HCT116 (cell line): ENCODE results near the gene CIAO2A. TPM values are rescaled to one million over a fixed set of nuclear protein-coding genes. Genes with fewer than 3 reads are reported as not detected.

ENCODE experiments used
- ATAC-seq: fragments of 200-7000 bp; cut with Tn5 transposase; 2 replicates; pipeline ENCODE4 v1.9.1; 2020; ENCODE audit warnings: mild to moderate bottlenecking, moderate library complexity
- BruUV-seq: library from RNA; stranded (reverse); fragments of 400-500 nt; replicated peaks from 2 replicates; lab custom pipeline; 2021; lab: Mats Ljungman, UMichigan
- CTCF ChIA-PET: fragments of 300-600 bp; sonication (Branson Sonifier 250); formaldehyde crosslinking; loops from one replicate; lab custom pipeline; 2021; ENCODE audit warnings: antibody characterized with exemption; lab: Charles Lee
- POLR2A ChIA-PET: fragments of 300-600, 350-600 bp; sonication (Branson Sonifier 250); formaldehyde crosslinking; loops from one replicate; lab custom pipeline; 2021; ENCODE audit warnings: antibody characterized with exemption; lab: Charles Lee
- RAD21 ChIA-PET, 2 experiments: fragments of 300-600 bp; sonication (Branson Sonifier 250); formaldehyde crosslinking; loops; one replicate each; lab custom pipeline; 2023; ENCODE audit warnings: low total read pairs in 2 of 2; ENCODE audit not compliant: uncharacterized antibody in 2 of 2, unreplicated experiment in 2 of 2, low non-redundant PET in 1 of 2; lab: Charles Lee
- DNase-seq: peaks from one replicate; pipeline ENCODE4 v3.0.0-alpha.2; 2010; ENCODE audit warnings: low read depth, low spot score
- H2AFZ ChIP-seq: fragments of 200-600 bp; shearing (Covaris generic), sonication (generic); 2 replicates; pipeline ENCODE4 v1.6.1; 2017; ENCODE audit warnings: low read depth, mixed run types, mixed read lengths, antibody characterized with exemption, low read length; ENCODE audit not compliant: poor library complexity, severe bottlenecking
- H3K27ac ChIP-seq: 2 replicates; pipeline ENCODE4 v1.5.1; 2012; ENCODE audit warnings: low read depth, low read length
- H3K27me3 ChIP-seq: fragments of 200-600 bp; sonication (generic); 2 replicates; pipeline ENCODE4 v1.6.1; 2016; ENCODE audit warnings: mixed run types, low read length, mixed read lengths; ENCODE audit not compliant: insufficient read depth
- H3K36me3 ChIP-seq, 2 experiments: fragments of 200-500 bp in 1 of 2; fragments of 200-600 bp in 1 of 2; sonication (Bioruptor generic) in 1 of 2; sonication (generic) in 1 of 2; 2 replicates each; pipeline versions ENCODE4 v1.5.1 to v1.6.1; 2014 to 2016; ENCODE audit warnings: low read length in 2 of 2, inconsistent platforms in 1 of 2, mixed read lengths in 1 of 2, mixed run types in 1 of 2; ENCODE audit not compliant: insufficient read depth in 2 of 2, control insufficient read depth in 1 of 2
- H3K4me1 ChIP-seq, 2 experiments: fragments of 200-600 bp in 1 of 2; sonication (generic) in 1 of 2; 2 replicates each; pipeline versions ENCODE4 v1.5.1 to v1.6.1; 2012 to 2017; ENCODE audit warnings: low read length in 2 of 2, inconsistent platforms in 1 of 2, mild to moderate bottlenecking in 1 of 2, mixed read lengths in 1 of 2, mixed run types in 1 of 2, moderate library complexity in 1 of 2; ENCODE audit not compliant: insufficient read depth in 2 of 2, control insufficient read depth in 1 of 2
- H3K4me2 ChIP-seq: fragments of 200-600 bp; sonication (generic); 2 replicates; pipeline ENCODE4 v1.6.1; 2017; ENCODE audit warnings: mixed run types, low read length, mixed read lengths
- H3K4me3 ChIP-seq, 2 experiments: fragments of 200-600 bp in 1 of 2; sonication (generic) in 1 of 2; replicated peaks in 1 of 2; 2 replicates each; pipeline ENCODE4 v1.5.1; 2011 to 2016; ENCODE audit warnings: low read length in 2 of 2, control low read depth in 1 of 2, low read depth in 1 of 2, mild to moderate bottlenecking in 1 of 2, mixed read lengths in 1 of 2, mixed run types in 1 of 2
- H3K79me2 ChIP-seq: fragments of 200-600 bp; sonication (generic); 2 replicates; pipeline ENCODE4 v1.6.1; 2017; ENCODE audit warnings: mild to moderate bottlenecking, mixed run types, low read length, moderate library complexity, mixed read lengths; ENCODE audit not compliant: insufficient read depth
- H3K9ac ChIP-seq: fragments of 200-600 bp; sonication (generic); 2 replicates; pipeline ENCODE4 v1.6.1; 2016; ENCODE audit warnings: low read length, mixed read lengths
- H3K9me2 ChIP-seq: fragments of 200-600 bp; sonication (generic), shearing (Covaris generic); 2 replicates; pipeline ENCODE4 v1.6.1; 2017; ENCODE audit warnings: mixed run types, mild to moderate bottlenecking, moderate library complexity; ENCODE audit not compliant: insufficient read depth
- H3K9me3 ChIP-seq, 2 experiments: fragments of 200-500 bp in 1 of 2; fragments of 200-600 bp in 1 of 2; sonication (Bioruptor generic) in 1 of 2; sonication (generic) in 1 of 2; 2 replicates each; pipeline ENCODE4 v1.6.1; 2014 to 2017; ENCODE audit warnings: low read length in 2 of 2, mixed read lengths in 2 of 2, inconsistent platforms in 1 of 2, low read depth in 1 of 2, mild to moderate bottlenecking in 1 of 2, mixed run types in 1 of 2, moderate library complexity in 1 of 2; ENCODE audit not compliant: control insufficient read depth in 1 of 2, insufficient read depth in 1 of 2
- H4K20me1 ChIP-seq: fragments of 200-600 bp; sonication (generic), shearing (Covaris generic); 2 replicates; pipeline ENCODE4 v1.6.1; 2017; ENCODE audit warnings: mixed run types, mild to moderate bottlenecking, moderate library complexity; ENCODE audit not compliant: insufficient read depth
- CBX3 ChIP-seq: IDR thresholded peaks from 2 replicates; pipeline ENCODE4 v1.6.1; 2012; ENCODE audit warnings: low read depth
- CEBPB ChIP-seq: IDR thresholded peaks from 2 replicates; pipeline ENCODE4 v1.6.1; 2012; ENCODE audit warnings: low read depth
- EGR1 ChIP-seq: IDR thresholded peaks from 2 replicates; pipeline ENCODE4 v1.6.1; 2012; ENCODE audit warnings: low read depth
- POLR2A ChIP-seq: IDR thresholded peaks from 2 replicates; pipeline ENCODE4 v1.7.0; 2011; ENCODE audit warnings: borderline replicate concordance; ENCODE audit not compliant: insufficient read depth, insufficient read length; ENCODE audit errors: extremely low read depth
- POLR2AphosphoS5 ChIP-seq: IDR thresholded peaks from 2 replicates; pipeline ENCODE4 v1.6.1; 2011; ENCODE audit warnings: mild to moderate bottlenecking, low read depth, low read length, moderate library complexity
- SIN3A ChIP-seq: IDR thresholded peaks from 2 replicates; pipeline ENCODE4 v1.6.1; 2012; ENCODE audit warnings: low read depth
- SRF ChIP-seq: IDR thresholded peaks from 2 replicates; pipeline ENCODE4 v1.6.1; 2012; ENCODE audit warnings: low read depth
- YY1 ChIP-seq: IDR thresholded peaks from 2 replicates; pipeline ENCODE4 v1.6.1; 2011; ENCODE audit warnings: low read length, low read depth, moderate library complexity, mild to moderate bottlenecking; ENCODE audit not compliant: insufficient replicate concordance; ENCODE audit errors: extremely low read depth
- ZBTB33 ChIP-seq: IDR thresholded peaks from 2 replicates; pipeline ENCODE4 v1.6.1; 2011; ENCODE audit warnings: mild to moderate bottlenecking, low read length, moderate library complexity; ENCODE audit not compliant: insufficient replicate concordance; ENCODE audit errors: extremely low read depth
- intact Hi-C: fragments of 100-400 bp; cut with micrococcal nuclease; formaldehyde crosslinking; loops from 2 replicates; pipeline ENCODE4 v1.10.0; 2022
- total RNA-seq: library from RNA; stranded (reverse); gene quantifications from one replicate; pipeline ENCODE4 v1.2.1, GENCODE V29; 2021; ENCODE audit not compliant: unreplicated experiment
- TF ChIP-seq, protein P1 (sequence below): IDR thresholded peaks from 2 replicates; pipeline ENCODE4 v1.6.1; 2012; ENCODE audit warnings: low read depth
- TF ChIP-seq, protein P2 (sequence below): IDR thresholded peaks from 2 replicates; pipeline ENCODE4 v1.6.1; 2012

CIAO2A gene
- total RNA-seq, 1 experiment from 2014 or later = 69.3 TPM

GRCh38 chr15:64029110-64029509 is 64.5 kb downstream of the CIAO2A start:
- no peak overlapping the region for H2AFZ ChIP-seq
- RAD21 ChIA-PET = no interaction called here
- TF ChIP-seq YY1 = no peak
- no peak for TF ChIP-seq SIN3A
- no peak for TF ChIP-seq EGR1
- TF ChIP-seq, protein P1, sequence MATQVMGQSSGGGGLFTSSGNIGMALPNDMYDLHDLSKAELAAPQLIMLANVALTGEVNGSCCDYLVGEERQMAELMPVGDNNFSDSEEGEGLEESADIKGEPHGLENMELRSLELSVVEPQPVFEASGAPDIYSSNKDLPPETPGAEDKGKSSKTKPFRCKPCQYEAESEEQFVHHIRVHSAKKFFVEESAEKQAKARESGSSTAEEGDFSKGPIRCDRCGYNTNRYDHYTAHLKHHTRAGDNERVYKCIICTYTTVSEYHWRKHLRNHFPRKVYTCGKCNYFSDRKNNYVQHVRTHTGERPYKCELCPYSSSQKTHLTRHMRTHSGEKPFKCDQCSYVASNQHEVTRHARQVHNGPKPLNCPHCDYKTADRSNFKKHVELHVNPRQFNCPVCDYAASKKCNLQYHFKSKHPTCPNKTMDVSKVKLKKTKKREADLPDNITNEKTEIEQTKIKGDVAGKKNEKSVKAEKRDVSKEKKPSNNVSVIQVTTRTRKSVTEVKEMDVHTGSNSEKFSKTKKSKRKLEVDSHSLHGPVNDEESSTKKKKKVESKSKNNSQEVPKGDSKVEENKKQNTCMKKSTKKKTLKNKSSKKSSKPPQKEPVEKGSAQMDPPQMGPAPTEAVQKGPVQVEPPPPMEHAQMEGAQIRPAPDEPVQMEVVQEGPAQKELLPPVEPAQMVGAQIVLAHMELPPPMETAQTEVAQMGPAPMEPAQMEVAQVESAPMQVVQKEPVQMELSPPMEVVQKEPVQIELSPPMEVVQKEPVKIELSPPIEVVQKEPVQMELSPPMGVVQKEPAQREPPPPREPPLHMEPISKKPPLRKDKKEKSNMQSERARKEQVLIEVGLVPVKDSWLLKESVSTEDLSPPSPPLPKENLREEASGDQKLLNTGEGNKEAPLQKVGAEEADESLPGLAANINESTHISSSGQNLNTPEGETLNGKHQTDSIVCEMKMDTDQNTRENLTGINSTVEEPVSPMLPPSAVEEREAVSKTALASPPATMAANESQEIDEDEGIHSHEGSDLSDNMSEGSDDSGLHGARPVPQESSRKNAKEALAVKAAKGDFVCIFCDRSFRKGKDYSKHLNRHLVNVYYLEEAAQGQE = no peak
- TF ChIP-seq ZBTB33 = no peak
- no peak for TF ChIP-seq CEBPB
- TF ChIP-seq SRF = no peak
- TF ChIP-seq CBX3 = no peak
- TF ChIP-seq, protein P2, sequence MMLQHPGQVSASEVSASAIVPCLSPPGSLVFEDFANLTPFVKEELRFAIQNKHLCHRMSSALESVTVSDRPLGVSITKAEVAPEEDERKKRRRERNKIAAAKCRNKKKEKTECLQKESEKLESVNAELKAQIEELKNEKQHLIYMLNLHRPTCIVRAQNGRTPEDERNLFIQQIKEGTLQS = no peak
- TF ChIP-seq POLR2A = no peak
- TF ChIP-seq POLR2AphosphoS5 = no peak
- TF ChIP-seq, all 23 proteins: peak for 0
- no peak overlapping the region for H3K27ac ChIP-seq
- H3K9me2 ChIP-seq = no peaks in the 10 kb centered on the region
- BruUV-seq = no TSS peak
- no peaks in the 10 kb centered on the region for H3K27me3 ChIP-seq
- no peaks in the 10 kb centered on the region for H3K9me3 ChIP-seq
- no peak overlapping the region for H3K4me3 ChIP-seq
- no peak for DNase-seq
- no peak overlapping the region for H3K9ac ChIP-seq
- ChIA-PET POLR2A (interaction anchor here (0.7 kb wide), 1 partner anchor 8 kb away, joined by 5 read pairs; no protein-coding TSS in a partner anchor), CTCF (interaction anchor here (1.7 kb wide), 1 partner anchor 18 kb away, joined by 5 read pairs; the partner anchor contains the start of gene DAPK2)
- H3K4me2 ChIP-seq = no peak overlapping the region
- peaks cover 9 to 16% of the 10 kb centered on the region in 2 experiments for H3K4me1 ChIP-seq
- no peaks in the 10 kb centered on the region for H4K20me1 ChIP-seq
- H3K36me3 ChIP-seq = no peaks in the 10 kb centered on the region
- ATAC-seq = no peak
- intact Hi-C loops = no loop called here
- no peaks in the 10 kb centered on the region for H3K79me2 ChIP-seq
